Nephron progenitor cell (in vitro differentiated cells): ENCODE data around the gene CREB3L2.

Experiments used
- DNase-seq: peaks from one replicate; pipeline ENCODE4 v3.0.0; 2021
- H3K27ac Mint-ChIP-seq: 2 replicates; pipeline ENCODE4 v1.8.0; 2021; ENCODE audit warnings: mild to moderate bottlenecking, moderate library complexity, mixed read lengths
- H3K27me3 Mint-ChIP-seq: 2 replicates; pipeline ENCODE4 v1.8.0; 2021; ENCODE audit warnings: mild to moderate bottlenecking, low read depth, mixed read lengths; ENCODE audit not compliant: poor library complexity
- H3K36me3 Mint-ChIP-seq: 2 replicates; pipeline ENCODE4 v1.8.0; 2021; ENCODE audit warnings: low read depth, mixed read lengths
- H3K4me1 Mint-ChIP-seq: 2 replicates; pipeline ENCODE4 v1.8.0; 2021; ENCODE audit warnings: mixed read lengths
- H3K4me3 Mint-ChIP-seq: 2 replicates; pipeline ENCODE4 v1.8.0; 2021; ENCODE audit warnings: mild to moderate bottlenecking, moderate library complexity, mixed read lengths
- H3K9me3 Mint-ChIP-seq: 2 replicates; pipeline ENCODE4 v1.8.0; 2021; ENCODE audit warnings: mild to moderate bottlenecking, moderate library complexity, mixed read lengths
- CTCF ChIP-seq: fragments of 200-600 bp; sonication (generic); IDR thresholded peaks from 2 replicates; pipeline ENCODE4 v1.5.0; 2021; ENCODE audit warnings: antibody characterized with exemption

The CREB3L2 gene

DNA sequence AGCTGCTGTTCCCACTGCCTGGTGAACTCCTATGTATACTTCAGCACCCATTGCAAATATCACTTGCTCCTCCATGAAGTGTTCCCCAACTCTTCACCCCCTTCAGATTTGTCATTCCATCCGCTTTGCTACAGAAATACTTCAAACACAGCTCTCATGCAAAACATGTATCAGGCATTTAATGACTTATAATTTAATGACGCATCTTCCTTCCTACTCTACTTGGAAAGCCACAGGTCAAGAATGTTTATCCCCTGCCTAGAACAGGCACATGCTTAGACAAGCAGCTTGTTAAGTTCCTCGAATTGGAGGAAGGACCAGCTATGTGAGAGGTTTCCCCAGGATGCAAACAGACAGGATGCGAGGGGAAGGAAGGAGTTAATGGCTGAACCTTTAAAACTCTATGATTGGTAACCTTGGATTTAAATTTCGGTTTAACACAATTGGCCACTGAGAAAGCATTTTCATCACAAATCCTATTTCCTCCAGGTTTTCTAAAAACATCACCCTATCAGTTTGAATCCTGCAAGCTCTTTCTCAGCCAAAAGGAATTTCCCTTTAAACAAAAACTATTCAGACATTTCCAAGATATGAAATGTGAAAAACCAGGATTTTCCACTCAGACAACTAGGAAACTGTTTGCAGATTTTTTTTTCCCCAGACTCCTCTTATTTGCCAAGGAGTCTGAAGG is 11.5 kb downstream of the CREB3L2 start:
- Mint-ChIP-seq H3K9me3 (peaks cover 5% of the 10 kb centered on the region), H3K36me3 (peaks cover 17% of the 10 kb centered on the region), H3K27me3 (peaks cover 2% of the 10 kb centered on the region)

DNA sequence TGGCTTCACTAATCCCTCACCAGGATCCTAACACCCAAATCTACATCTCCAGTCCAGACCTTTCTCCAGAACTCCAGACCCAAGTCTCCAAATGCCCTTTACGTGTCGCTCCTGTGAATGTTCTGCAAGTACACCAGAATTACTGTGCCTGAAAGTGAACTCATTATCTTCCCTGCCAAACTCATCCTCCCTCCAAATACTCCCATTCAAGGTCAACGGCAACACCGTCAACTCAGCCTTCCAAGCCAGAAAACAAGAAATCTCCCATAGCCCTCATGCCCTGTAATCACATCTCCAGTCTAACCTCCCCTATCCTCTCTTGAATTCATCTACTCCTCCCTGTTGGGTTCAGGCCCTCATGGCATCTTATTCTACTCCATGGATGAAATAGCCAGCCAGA is 12.3 kb downstream of the CREB3L2 start:
- Mint-ChIP-seq H3K36me3 (peaks cover 19% of the 10 kb centered on the region), H3K27me3 (no peaks in the 10 kb centered on the region), H3K4me3 (no peak overlapping the region), H3K27ac (no peak overlapping the region), H3K4me1 (peaks cover 20% of the 10 kb centered on the region), H3K9me3 (peaks cover 5% of the 10 kb centered on the region)
- no peak for TF ChIP-seq CTCF
- DNase-seq, result no peak

More for the DNA sequence above, 11.5 kb downstream of the CREB3L2 start:
- H3K27ac Mint-ChIP-seq, result no peak overlapping the region
- no peak for TF ChIP-seq CTCF
- H3K4me1 Mint-ChIP-seq, result peaks cover 20% of the 10 kb centered on the region
- H3K4me3 Mint-ChIP-seq, result no peak overlapping the region
- DNase-seq, result no peak

GRCh38 chr7:137989094-137989493 is 12.8 kb downstream of the CREB3L2 start:
- peaks cover 24% of the 10 kb centered on the region for H3K36me3 Mint-ChIP-seq
- H3K27me3 Mint-ChIP-seq, result no peaks in the 10 kb centered on the region
- peaks cover 20% of the 10 kb centered on the region for H3K4me1 Mint-ChIP-seq
- no peak overlapping the region for H3K27ac Mint-ChIP-seq
- TF ChIP-seq CTCF, result no peak
- peaks cover 5% of the 10 kb centered on the region for H3K9me3 Mint-ChIP-seq
- DNase-seq, result no peak
- H3K4me3 Mint-ChIP-seq, result no peak overlapping the region

DNA sequence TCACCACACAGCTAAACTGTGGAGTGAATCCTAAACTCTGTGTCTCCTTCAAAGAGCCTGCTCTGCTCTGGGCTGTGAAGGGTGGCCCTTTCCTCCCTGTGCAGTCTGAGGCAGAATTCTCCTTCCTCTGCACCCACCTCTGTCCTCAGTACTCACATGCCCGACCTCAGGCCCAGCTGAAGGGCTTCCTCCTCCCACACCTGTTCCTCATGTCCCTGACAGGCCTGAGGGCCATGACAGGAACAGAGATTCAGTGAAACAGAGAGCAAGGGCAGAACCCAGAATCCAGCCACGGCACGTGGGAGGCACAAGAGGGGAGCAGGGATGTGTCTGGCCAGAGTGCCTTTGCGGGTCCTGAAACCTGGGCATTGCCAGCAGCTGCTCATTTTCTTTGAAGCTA is 13.9 kb downstream of the CREB3L2 start:
- no peak for DNase-seq
- H3K4me3 Mint-ChIP-seq, result no peak overlapping the region
- TF ChIP-seq CTCF, result no peak
- no peaks in the 10 kb centered on the region for H3K27me3 Mint-ChIP-seq
- peaks cover 32% of the 10 kb centered on the region for H3K36me3 Mint-ChIP-seq
- peak overlapping the region; percentile 95 for H3K27ac Mint-ChIP-seq
- peaks cover 11% of the 10 kb centered on the region for H3K4me1 Mint-ChIP-seq
- peaks cover 7% of the 10 kb centered on the region for H3K9me3 Mint-ChIP-seq

DNA sequence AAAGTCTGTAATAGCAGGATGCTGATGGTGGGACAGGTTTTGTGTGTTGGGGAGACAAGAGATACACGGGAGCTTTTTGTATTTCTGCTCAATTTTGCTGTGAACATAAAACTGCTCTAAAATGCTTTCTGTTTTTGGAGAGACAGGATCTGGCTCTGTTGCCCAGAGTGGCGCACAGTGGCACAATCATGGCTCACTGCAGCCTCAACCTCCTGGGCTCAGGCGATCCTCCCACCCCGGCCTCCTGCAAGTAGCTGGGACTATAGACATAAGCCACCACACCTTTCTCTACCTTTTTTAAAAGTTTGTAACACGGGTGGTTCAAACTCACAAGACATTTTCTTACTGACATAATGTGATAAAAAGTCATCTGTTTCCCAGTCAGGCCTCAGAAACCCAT is 14.3 kb downstream of the CREB3L2 start:
- peaks cover 32% of the 10 kb centered on the region for H3K36me3 Mint-ChIP-seq
- no peak for TF ChIP-seq CTCF
- H3K4me1 Mint-ChIP-seq, result peaks cover 7% of the 10 kb centered on the region
- H3K27me3 Mint-ChIP-seq, result peaks cover 3% of the 10 kb centered on the region
- no peak overlapping the region for H3K4me3 Mint-ChIP-seq
- no peak overlapping the region for H3K27ac Mint-ChIP-seq
- H3K9me3 Mint-ChIP-seq, result peaks cover 11% of the 10 kb centered on the region
- DNase-seq, result no peak

DNA sequence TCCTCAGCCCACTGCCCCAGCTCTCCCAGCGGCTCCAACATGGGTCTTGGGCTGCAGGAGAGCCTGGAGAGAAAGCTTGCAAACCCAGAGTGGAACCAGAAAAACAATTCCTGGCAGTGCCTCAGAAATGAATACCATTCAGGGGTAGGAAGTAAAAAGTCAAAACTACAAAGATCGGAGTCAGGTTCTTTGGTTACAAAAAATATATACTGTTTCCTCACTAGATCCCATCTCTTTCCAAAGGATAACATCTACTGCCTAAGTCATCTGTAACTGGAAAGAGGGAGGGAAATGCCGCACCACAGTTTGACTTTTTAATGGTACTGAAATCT is 14.9 kb downstream of the CREB3L2 start:
- Mint-ChIP-seq H3K36me3 (peaks cover 30% of the 10 kb centered on the region), H3K27ac (peak overlapping the region; percentile 91), H3K27me3 (peaks cover 3% of the 10 kb centered on the region), H3K4me1 (peaks cover 2% of the 10 kb centered on the region), H3K4me3 (no peak overlapping the region), H3K9me3 (peaks cover 12% of the 10 kb centered on the region)
- no peak for DNase-seq
- TF ChIP-seq CTCF, result no peak
